ENCODE results near the gene NME7. TPM values are rescaled to one million over a fixed set of nuclear protein-coding genes. Genes with fewer than 3 reads are reported as not detected.

NME7 gene
- total RNA-seq, 4 donors from 2014 or later = 14.1 to 42.6 (median 25.0) TPM

GRCh38 chr1:169107603-169108208, 259.9 kb downstream of the NME7 start:
- intact Hi-C loops (cut with DNase I; ENCODE audit: low total_unique reads) = no loop called here
- Histone ChIP-seq H3K27ac (peak overlapping the region; percentile 82 to 84), H3K27me3 (no peaks in the 10 kb centered on the region), H3K36me3 (no peaks in the 10 kb centered on the region), H3K4me1 (no peaks in the 10 kb centered on the region), H3K9me3 (no peaks in the 10 kb centered on the region), H3K4me3 (peak overlapping the region; percentile 56 to 58)
- no peak for DNase-seq
- no peak for TF ChIP-seq CTCF (IDR thresholded peaks at IDR 0.05)
- TF ChIP-seq POLR2A (IDR thresholded peaks at IDR 0.05) = no peak

- Histone ChIP-seq H3K36me3 (no peaks in the 10 kb centered on the region), H3K27me3 (no peaks in the 10 kb centered on the region), H3K9me3 (no peaks in the 10 kb centered on the region), H3K4me1 (no peaks in the 10 kb centered on the region), H3K27ac (peak overlapping the region; percentile 82 to 84), H3K4me3 (peak overlapping the region; percentile 56 to 58)
- intact Hi-C loops (cut with DNase I; ENCODE audit: low total_unique reads) = no loop called here
- TF ChIP-seq POLR2A (IDR thresholded peaks at IDR 0.05) (no peak), CTCF (IDR thresholded peaks at IDR 0.05) (no peak)
- no peak for DNase-seq
Measured at GRCh38 chr1:169106921-169107602, 260.5 kb downstream of the NME7 start.

GRCh38 chr1:169106095-169106920, 261.3 kb downstream of the NME7 start, which contains the start of gene ATP1B1:
Gene ATP1B1, plus strand, starts transcription at chr1:169106690. Its CDS starts 140 bp downstream, at chr1:169106830.
- H3K9me3 ChIP-seq = no peaks in the 10 kb centered on the region
- TF ChIP-seq POLR2A (IDR thresholded peaks at IDR 0.05) = peak; percentile 85 to 86
- peak; percentile 55 to 86 (median 66) for TF ChIP-seq CTCF (IDR thresholded peaks at IDR 0.05)
- peak within 1 kb of the TSS; percentile 56 to 58 for H3K4me3 ChIP-seq
- no peaks in the 10 kb centered on the region for H3K36me3 ChIP-seq
- peak; percentile 82 to 85 for DNase-seq
- no peaks in the 10 kb centered on the region for H3K4me1 ChIP-seq
- no peaks in the 10 kb centered on the region for H3K27me3 ChIP-seq
- peak within 1 kb of the TSS; percentile 82 to 84 for H3K27ac ChIP-seq
- intact Hi-C loops (cut with DNase I; ENCODE audit: low total_unique reads) = no loop called here

GRCh38 chr1:169105434-169106094, 262.0 kb downstream of the NME7 start:
- Histone ChIP-seq H3K36me3 (no peaks in the 10 kb centered on the region), H3K27me3 (no peaks in the 10 kb centered on the region), H3K4me1 (no peaks in the 10 kb centered on the region), H3K4me3 (peak overlapping the region; percentile 56 to 58), H3K27ac (peak overlapping the region; percentile 82 to 84), H3K9me3 (no peaks in the 10 kb centered on the region)
- DNase-seq = peak; percentile 58 to 65
- intact Hi-C loops (cut with DNase I; ENCODE audit: low total_unique reads) = no loop called here
- TF ChIP-seq POLR2A (IDR thresholded peaks at IDR 0.05) (no peak), CTCF (IDR thresholded peaks at IDR 0.05) (no peak)
